Ishikawa (cell line): Measurements from ENCODE around the gene SPATA33.

ENCODE experiments used
- CEBPB ChIP-seq: IDR thresholded peaks from 2 replicates; pipeline ENCODE4 v1.6.1; 2012
- CREB1 ChIP-seq: IDR thresholded peaks from 2 replicates; pipeline ENCODE4 v1.6.1; 2012; ENCODE audit warnings: low read depth
- EGR1 ChIP-seq: IDR thresholded peaks from 2 replicates; pipeline ENCODE4 v1.6.1; 2012
- EP300 ChIP-seq: IDR thresholded peaks from 2 replicates; pipeline ENCODE4 v1.6.1; 2012; ENCODE audit warnings: borderline replicate concordance
- FOXM1 ChIP-seq: IDR thresholded peaks from 2 replicates; pipeline ENCODE4 v1.6.1; 2012; ENCODE audit warnings: low read depth, borderline replicate concordance
- MAX ChIP-seq: IDR thresholded peaks from 2 replicates; pipeline ENCODE4 v1.6.1; 2012
- NFIC ChIP-seq: IDR thresholded peaks from 2 replicates; pipeline ENCODE4 v1.6.1; 2012
- RAD21 ChIP-seq: IDR thresholded peaks from 2 replicates; pipeline ENCODE4 v1.6.1; 2012; ENCODE audit warnings: low read depth
- REST ChIP-seq: IDR thresholded peaks from 2 replicates; pipeline ENCODE4 v1.6.1; 2012; ENCODE audit warnings: low read depth, mild to moderate bottlenecking
- TAF1 ChIP-seq: IDR thresholded peaks from 2 replicates; pipeline ENCODE4 v1.6.1; 2012; ENCODE audit warnings: low read depth, mild to moderate bottlenecking
- TCF12 ChIP-seq: IDR thresholded peaks from 2 replicates; pipeline ENCODE4 v1.6.1; 2012; ENCODE audit warnings: low read depth
- TEAD4 ChIP-seq: IDR thresholded peaks from 2 replicates; pipeline ENCODE4 v1.6.1; 2012
- USF1 ChIP-seq: IDR thresholded peaks from 2 replicates; pipeline ENCODE4 v1.6.1; 2012
- YY1 ChIP-seq: IDR thresholded peaks from 2 replicates; pipeline ENCODE4 v1.6.1; 2012; ENCODE audit warnings: low read depth
- ZBTB7A ChIP-seq: IDR thresholded peaks from 2 replicates; pipeline ENCODE4 v1.6.1; 2012; ENCODE audit warnings: low read depth

The SPATA33 gene

GRCh38 chr16:89653656-89654295, 3.9 kb upstream of the SPATA33 start:
- TF ChIP-seq REST (no peak), EP300 (no peak), RAD21 (no peak), TEAD4 (no peak), FOXM1 (no peak), USF1 (no peak), MAX (no peak), YY1 (no peak), NFIC (no peak), EGR1 (no peak), CREB1 (no peak), CEBPB (no peak), TCF12 (no peak)

GRCh38 chr16:89655062-89655643, 2.5 kb upstream of the SPATA33 start:
- TF ChIP-seq RAD21 (no peak), CEBPB (no peak), NFIC (no peak), YY1 (no peak)

GRCh38 chr16:89656435-89657121, 1.1 kb upstream of the SPATA33 start:
- TF ChIP-seq RAD21 (no peak), NFIC (no peak)

- TF ChIP-seq TAF1: 0 out of 2 replicates have a peak, but pooled peaks have one; percentile 9
- TF ChIP-seq ZBTB7A: 0 out of 2 replicates have a peak, but pooled peaks have one; percentile 32
- no peak for TF ChIP-seq EP300
These were observed 714 bp downstream of the SPATA33 start for GRCh38 chr16:89658221-89658879.

GRCh38 chr16:89660146-89660545, 2.5 kb downstream of the SPATA33 start:
- TF ChIP-seq EP300 (no peak), CEBPB (no peak), RAD21 (no peak), EGR1 (no peak), MAX (no peak), REST (no peak), TEAD4 (no peak), USF1 (no peak), TCF12 (no peak), ZBTB7A (no peak)

- no peak for TF ChIP-seq YY1
- TF ChIP-seq CREB1: no peak
- TF ChIP-seq RAD21: no peak
- no peak for TF ChIP-seq CEBPB
- no peak for TF ChIP-seq EP300
- no peak for TF ChIP-seq TAF1
- TF ChIP-seq EGR1: no peak
- no peak for TF ChIP-seq USF1
- no peak for TF ChIP-seq MAX
- TF ChIP-seq TCF12: no peak
- TF ChIP-seq NFIC: no peak
These were observed 3.6 kb downstream of the SPATA33 start for GRCh38 chr16:89661215-89661614.
